Stimulated activated CD8-positive, alpha-beta memory T cell treated with anti-CD3 and anti-CD28 coated beads, Interleukin-12 subunit alpha, Interleukin-12 subunit beta, amount 100 ng/mL, for 1 hour (primary cell): ENCODE measurements around the gene RERE.
A peak's percentile ranks its signal among the peaks of the same experiment; 100 is the strongest.

ENCODE experiments used
- DNase-seq: peaks from one replicate; pipeline ENCODE4 v3.0.0-alpha.2; 2020; ENCODE audit warnings: low read depth

Gene RERE

GRCh38 chr1:8817412-8818324 lies at the start of gene RERE:
Gene RERE (minus strand): TSS chr1:8817640.
- peak; percentile 91 for DNase-seq

DNA sequence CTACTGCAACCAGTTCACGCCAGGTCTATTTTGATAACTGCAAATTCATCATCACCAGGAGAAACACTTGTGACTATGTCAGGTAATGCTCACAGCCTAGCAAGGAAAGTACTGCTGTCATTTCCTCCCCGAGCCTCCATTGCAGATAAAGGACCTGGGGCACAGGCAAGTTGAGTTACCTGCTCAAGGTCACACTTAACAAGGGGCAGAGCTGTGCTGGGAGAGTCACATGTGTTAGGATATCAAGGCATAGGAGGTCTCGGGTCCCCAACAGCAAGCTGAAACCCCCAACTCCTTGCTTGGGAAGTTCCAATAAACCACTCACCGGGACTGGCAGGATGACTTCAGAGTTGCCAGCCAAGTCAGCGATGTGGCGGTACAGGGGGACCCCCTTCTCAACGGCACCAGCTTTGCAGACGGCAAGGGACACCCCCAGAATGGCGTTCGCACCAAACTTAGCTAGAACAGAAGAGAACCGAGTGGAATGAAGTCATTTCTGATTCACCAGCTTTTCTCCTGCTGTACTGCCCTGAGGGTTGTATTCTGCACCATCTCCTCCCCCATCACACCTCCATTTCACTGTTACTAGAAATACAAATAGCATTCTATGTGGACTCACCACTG lies 49.5 kb upstream of the RERE start:
- no peak for DNase-seq

DNA sequence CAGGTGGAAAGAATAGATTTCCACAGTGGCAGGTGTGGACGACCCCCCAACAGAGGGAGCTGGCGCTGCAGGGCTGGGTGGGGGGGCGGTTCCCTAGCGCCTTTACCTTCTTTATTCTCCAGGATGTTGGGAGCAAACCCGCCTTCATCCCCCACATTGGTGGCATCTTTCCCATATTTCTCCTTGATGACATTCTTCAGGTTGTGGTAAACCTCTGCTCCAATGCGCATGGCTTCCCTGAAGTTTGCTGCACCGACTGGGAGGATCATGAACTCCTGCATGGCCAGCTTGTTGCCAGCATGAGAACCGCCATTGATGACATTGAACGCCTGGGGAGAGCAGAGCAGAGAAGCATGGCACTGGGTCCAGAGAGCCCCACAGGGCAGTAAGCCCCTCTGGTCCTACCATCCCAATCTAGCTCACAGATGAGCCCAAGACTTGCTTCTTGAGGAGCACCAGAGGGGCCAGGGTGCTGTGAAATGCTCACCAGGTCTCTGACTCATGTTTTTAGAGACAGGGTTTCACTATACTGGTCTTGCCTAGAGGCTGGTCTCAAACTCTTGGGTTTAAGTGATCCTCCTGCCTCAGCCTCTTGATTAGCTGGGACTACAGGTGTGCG lies 48.8 kb upstream of the RERE start:
- DNase-seq: no peak

GRCh38 chr1:8864713-8865344 lies 47.4 kb upstream of the RERE start:
- no peak for DNase-seq

DNA sequence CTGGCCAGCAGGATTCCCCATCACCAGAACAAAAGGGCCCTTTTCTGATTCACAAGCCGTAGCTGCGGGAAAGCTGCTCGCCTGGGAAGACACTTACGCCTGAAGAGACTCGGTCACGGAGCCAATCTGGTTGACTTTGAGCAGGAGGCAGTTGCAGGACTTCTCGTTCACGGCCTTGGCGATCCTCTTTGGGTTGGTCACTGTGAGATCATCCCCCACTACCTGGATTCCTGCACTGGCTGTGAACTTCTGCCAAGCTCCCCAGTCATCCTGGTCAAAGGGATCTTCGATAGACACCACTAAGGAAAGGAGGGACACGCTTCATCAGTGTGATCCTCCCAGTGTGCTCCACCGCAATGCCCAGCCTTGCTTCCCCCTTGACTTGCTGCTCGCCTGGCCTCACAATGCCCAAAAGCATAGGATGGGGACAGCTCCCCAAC lies 46.4 kb upstream of the RERE start:
- no peak for DNase-seq

GRCh38 chr1:8863138-8863537 lies 45.7 kb upstream of the RERE start:
- no peak for DNase-seq

- DNase-seq: peak; percentile 30
These were observed 45.1 kb upstream of the RERE start for GRCh38 chr1:8862528-8862927.

DNA sequence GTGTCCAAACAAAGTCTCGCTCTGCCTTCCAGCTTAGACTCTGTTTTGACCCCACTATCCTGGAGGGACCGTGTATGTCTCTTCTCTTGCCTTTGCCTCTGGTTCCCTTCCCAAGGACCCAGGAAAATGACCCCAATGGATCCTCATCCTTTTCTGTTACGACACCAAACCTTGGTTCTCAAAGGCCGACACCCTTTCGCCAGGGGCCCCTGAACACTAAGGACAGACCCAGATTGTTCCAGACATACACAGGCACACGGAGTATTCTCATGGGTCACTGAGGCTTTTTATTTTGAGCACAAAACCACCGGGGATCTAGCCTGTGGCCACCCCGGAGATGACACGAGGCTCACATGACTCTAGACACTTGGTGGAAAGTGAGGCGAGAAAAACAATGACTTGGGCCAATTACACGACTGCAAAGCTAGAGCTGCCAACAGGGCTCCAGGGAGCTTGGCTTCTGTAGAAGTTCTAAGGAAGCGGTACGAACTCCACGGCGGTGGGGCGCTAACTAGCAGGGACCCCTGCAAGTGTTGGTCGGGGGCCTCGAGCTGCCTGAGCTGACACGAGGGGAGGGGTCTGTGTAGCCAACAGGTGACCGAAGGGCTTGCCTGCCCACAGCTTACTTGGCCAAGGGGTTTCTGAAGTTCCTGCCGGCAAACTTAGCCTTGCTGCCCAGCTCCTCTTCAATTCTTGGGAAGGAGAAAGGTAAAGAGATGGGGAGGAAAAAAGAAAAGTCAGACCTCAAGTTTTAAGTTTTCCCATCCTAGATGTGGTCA lies 43.5 kb upstream of the RERE start:
- DNase-seq: no peak

GRCh38 chr1:8858888-8859706 lies 41.7 kb upstream of the RERE start:
- peak; percentile 30 for DNase-seq

DNA sequence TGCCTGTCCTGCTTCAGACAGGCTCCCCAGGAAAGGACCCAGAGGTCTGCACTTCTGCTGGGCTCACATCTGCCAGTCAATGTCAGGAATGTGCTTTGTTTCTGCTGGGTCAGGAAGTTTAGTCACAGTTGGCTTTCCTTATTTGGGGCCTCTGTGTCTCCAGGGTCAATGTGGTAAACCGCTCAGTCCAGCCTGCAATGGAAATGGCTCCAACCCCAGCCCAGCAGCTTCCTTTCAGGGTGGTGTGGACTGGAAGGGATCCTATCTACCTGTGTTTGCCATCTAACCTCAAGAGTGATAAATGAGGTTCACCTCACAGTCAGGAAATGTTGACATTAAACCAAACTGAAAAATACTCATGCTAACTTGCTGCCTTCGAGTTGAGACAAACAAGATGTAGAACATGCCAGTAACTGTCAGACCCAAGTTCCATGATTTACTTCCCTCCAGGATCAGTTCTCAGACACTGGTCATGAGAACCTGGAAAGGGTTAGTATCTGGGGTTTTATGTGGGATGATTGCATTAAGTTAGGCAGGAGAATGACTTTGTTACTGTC lies 40.8 kb upstream of the RERE start:
- no peak for DNase-seq

GRCh38 chr1:8856689-8857412 lies 39.4 kb upstream of the RERE start:
- no peak for DNase-seq

- no peak for DNase-seq
These were observed 36.8 kb upstream of the RERE start for GRCh38 chr1:8854240-8854639.

GRCh38 chr1:8851060-8851459 lies 33.6 kb upstream of the RERE start:
- DNase-seq: no peak

DNA sequence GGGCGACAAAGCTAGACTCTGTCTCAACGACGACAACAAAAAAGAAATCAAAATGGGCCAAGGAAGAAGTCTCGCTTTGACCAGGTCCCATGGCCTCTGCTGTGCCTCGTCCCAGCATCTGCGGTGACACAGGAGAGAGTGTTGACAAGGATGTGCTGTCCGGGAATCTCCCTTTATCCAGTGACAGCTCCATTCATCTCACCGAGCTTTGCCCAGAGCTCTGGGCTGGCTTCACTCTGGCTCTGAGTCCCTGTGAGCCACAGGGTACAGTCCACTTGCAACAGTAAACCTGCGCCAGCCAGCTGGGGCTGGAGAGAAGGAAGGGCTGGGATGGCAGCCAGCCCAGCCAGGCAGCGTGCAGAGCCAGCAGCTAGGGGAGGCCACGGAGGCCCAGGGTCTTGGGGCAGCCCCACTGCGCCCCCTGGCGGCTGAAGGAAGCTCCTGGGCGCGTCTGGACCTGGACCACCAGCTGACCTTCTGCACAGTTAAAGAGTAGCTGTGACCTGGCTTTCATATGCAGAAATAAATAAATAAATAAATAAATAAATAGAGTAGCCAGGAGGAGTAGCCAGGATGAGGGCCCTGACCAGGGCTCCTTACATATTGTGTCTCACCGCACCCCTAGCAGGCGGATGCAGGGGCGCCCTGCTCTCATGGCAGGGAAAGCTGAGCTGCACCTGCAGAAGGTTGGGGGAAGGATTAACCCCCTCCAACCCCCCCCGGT lies 31.4 kb upstream of the RERE start:
- peak; percentile 61 for DNase-seq

DNA sequence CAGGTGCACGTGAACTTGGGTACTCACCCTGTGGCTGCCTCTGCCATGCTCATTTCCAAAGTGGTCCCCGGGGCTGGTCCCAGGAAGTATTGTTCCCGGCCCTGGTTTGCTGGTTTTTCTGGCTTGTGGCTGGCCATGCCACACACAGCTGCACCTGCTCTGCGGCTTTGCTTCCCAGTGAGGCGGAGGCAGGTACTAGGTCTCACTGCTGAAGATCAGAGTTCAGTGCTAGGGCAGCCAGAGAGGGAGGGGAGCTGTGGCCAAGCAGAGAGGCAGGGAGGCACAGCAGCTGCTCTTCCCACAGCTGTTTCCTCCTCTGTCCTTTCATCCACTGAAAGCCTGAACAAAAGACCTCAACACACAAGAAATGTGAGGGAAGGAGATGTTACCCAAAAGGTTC lies 30.6 kb upstream of the RERE start:
- no peak for DNase-seq

- DNase-seq: no peak
These were observed 28.8 kb upstream of the RERE start for GRCh38 chr1:8846263-8846662.

GRCh38 chr1:8845104-8846097 lies 28.0 kb upstream of the RERE start:
- DNase-seq: no peak

DNA sequence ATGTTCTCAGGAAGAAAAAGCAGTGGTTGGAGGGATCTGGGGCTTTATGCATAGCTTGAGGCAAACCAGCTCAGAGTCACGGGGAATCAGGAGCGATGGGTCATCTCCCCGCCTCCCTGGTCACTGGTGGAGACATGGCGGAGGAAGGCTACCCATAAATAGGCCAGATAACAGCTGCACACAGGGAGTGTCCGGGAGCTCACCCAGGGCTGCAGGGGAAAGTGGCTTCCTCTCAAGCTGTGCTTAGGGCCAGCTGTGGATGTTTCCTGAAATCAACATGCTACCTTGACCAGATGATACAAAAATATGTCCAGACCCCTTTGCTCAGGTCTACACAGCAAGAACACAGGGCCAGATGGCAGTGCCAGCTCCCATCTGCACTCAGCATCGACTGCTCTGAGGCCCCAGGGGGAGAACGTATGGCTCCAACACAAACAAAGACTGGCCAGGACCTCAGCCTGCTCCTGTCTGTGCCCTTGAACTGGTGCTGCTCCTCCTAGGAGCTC lies 27.1 kb upstream of the RERE start:
- DNase-seq: no peak
